Smooth muscle cell (in vitro differentiated cells): Measurements from ENCODE around the gene ZNF804B. TPM values are rescaled to one million over a fixed set of nuclear protein-coding genes. Genes with fewer than 3 reads are reported as not detected.

ENCODE experiments used
- DNase-seq: peaks from one replicate; lab custom pipeline; 2025; ENCODE audit not compliant: unreplicated experiment; lab: John Stamatoyannopoulos, UW
- H2AFZ ChIP-seq: fragments of 200-600 bp; sonication (generic); 2 replicates; pipeline ENCODE4 v1.6.0; 2016; ENCODE audit warnings: antibody characterized with exemption, low read depth, mild to moderate bottlenecking
- H3F3A ChIP-seq: fragments of 200-600 bp; sonication (generic); 2 replicates; pipeline ENCODE4 v1.6.0; 2017; ENCODE audit warnings: antibody characterized with exemption, low read depth
- H3K27ac ChIP-seq: fragments of 200-600 bp; sonication (generic); 2 replicates; pipeline ENCODE4 v1.5.1; 2016; ENCODE audit warnings: low read depth, mild to moderate bottlenecking
- H3K27me3 ChIP-seq: fragments of 200-600 bp; sonication (generic); 2 replicates; pipeline ENCODE4 v1.6.1; 2016; ENCODE audit warnings: low read depth, mild to moderate bottlenecking
- H3K36me3 ChIP-seq: fragments of 200-600 bp; sonication (generic); 2 replicates; pipeline ENCODE4 v1.5.1; 2016; ENCODE audit warnings: low read depth
- H3K4me1 ChIP-seq: fragments of 200-600 bp; sonication (generic); 2 replicates; pipeline ENCODE4 v1.5.1; 2016; ENCODE audit warnings: low read depth
- H3K4me2 ChIP-seq: fragments of 200-600 bp; sonication (generic); 2 replicates; pipeline ENCODE4 v1.6.0; 2016; ENCODE audit warnings: mild to moderate bottlenecking
- H3K4me3 ChIP-seq: fragments of 200-600 bp; sonication (generic); 2 replicates; pipeline ENCODE4 v1.5.1; 2016; ENCODE audit warnings: mild to moderate bottlenecking
- H3K79me2 ChIP-seq: fragments of 200-600 bp; sonication (generic); 2 replicates; pipeline ENCODE4 v1.6.0; 2016; ENCODE audit warnings: low read depth, mild to moderate bottlenecking
- H3K9ac ChIP-seq: fragments of 200-600 bp; sonication (generic); 2 replicates; pipeline ENCODE4 v1.6.0; 2016; ENCODE audit warnings: low read depth
- H3K9me3 ChIP-seq: fragments of 200-600 bp; sonication (generic); replicated peaks from 2 replicates; pipeline ENCODE4 v1.5.1; 2016; ENCODE audit warnings: low read depth
- H4K20me1 ChIP-seq: fragments of 200-600 bp; sonication (generic); 2 replicates; pipeline ENCODE4 v1.6.0; 2016; ENCODE audit warnings: low read depth
- WGBS: methylation state at CpG from one replicate; pipeline ENCODE4 v1.1.7; 2016; ENCODE audit warnings: low lambda C conversion rate; 5-methylcytosine and 5-hydroxymethylcytosine counted together
- polyA plus RNA-seq: library from polyadenylated mRNA; unstranded; fragments of >200 nt; fragmentation: Nextera tagmentation; extraction: Ambion mirVana; gene quantifications from 2 replicates; pipeline ENCODE4 v1.2.1, GENCODE V29; 2016
- total RNA-seq: library from RNA; depleted of rRNA; stranded (reverse); fragments of >200 nt; gene quantifications from 2 replicates; pipeline ENCODE4 v1.2.3, GENCODE V29; 2014
- TF ChIP-seq, protein P1 (sequence below): fragments of 200-600 bp; sonication (generic); IDR thresholded peaks from 2 replicates; pipeline ENCODE4 v1.5.1; 2017; ENCODE audit warnings: borderline replicate concordance, mild to moderate bottlenecking, antibody characterized with exemption; ENCODE audit not compliant: insufficient read depth, poor library complexity, severe bottlenecking

Gene ZNF804B
- total and polyA plus RNA-seq, 2 experiments from 2014 or later: not detected

DNA sequence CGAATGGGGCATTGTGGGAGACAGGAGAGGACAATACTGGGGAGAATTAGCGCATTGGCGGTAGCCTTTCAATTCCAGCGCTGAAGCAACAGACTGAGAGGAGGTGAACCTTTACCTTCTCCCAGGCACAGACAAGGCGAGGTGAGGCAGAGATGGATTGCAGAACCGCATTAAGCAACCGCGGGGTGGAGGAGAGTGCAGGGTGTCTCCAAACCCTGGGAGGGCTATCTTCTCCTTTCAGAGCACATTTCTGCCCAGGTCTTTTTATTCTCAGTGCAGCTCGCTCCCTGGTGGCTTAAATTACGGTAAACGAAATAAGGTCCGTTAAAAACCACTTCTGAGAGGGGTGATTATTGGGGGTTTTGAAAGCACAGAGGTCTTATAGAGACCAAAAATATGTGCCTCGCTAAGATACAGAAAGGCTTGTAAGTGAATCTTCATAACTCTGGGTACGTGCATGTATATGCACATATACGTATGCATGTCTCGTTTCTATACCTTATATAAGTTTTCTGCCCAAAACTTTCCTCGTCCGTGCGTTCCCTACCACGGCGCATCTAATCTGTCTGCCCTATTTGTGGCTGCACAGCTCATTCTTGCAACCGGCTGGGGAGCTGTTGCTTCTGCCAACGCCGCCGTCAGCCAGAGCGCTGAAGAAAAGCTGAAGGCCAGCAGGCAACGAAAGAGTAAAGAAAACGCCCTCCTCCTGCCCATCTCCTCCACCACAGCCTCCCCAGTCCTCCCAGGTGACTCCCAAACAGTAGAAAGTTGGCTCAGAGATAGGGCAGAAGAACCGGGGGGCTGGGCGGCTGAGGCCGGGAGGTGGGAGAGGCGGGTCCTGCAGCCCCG lies 895 bp upstream of the ZNF804B start:
- Histone ChIP-seq H4K20me1 (no peaks in the 10 kb centered on the region), H3K4me2 (peak overlapping the region; percentile 89), H3K27me3 (peaks cover 94% of the 10 kb centered on the region), H3F3A (no peaks in the 10 kb centered on the region), H2AFZ (peak overlapping the region; percentile 81), H3K36me3 (no peaks in the 10 kb centered on the region), H3K4me3 (peak overlapping the region; percentile 50), H3K9ac (no peak overlapping the region), H3K9me3 (no peaks in the 10 kb centered on the region), H3K79me2 (no peaks in the 10 kb centered on the region), H3K27ac (no peak overlapping the region), H3K4me1 (peaks cover 9% of the 10 kb centered on the region)
- TF ChIP-seq, protein P1, sequence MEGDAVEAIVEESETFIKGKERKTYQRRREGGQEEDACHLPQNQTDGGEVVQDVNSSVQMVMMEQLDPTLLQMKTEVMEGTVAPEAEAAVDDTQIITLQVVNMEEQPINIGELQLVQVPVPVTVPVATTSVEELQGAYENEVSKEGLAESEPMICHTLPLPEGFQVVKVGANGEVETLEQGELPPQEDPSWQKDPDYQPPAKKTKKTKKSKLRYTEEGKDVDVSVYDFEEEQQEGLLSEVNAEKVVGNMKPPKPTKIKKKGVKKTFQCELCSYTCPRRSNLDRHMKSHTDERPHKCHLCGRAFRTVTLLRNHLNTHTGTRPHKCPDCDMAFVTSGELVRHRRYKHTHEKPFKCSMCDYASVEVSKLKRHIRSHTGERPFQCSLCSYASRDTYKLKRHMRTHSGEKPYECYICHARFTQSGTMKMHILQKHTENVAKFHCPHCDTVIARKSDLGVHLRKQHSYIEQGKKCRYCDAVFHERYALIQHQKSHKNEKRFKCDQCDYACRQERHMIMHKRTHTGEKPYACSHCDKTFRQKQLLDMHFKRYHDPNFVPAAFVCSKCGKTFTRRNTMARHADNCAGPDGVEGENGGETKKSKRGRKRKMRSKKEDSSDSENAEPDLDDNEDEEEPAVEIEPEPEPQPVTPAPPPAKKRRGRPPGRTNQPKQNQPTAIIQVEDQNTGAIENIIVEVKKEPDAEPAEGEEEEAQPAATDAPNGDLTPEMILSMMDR: no peak
- DNase-seq: no peak
- 2% methylated on average over 32 of the region's 33 CpGs for WGBS

DNA sequence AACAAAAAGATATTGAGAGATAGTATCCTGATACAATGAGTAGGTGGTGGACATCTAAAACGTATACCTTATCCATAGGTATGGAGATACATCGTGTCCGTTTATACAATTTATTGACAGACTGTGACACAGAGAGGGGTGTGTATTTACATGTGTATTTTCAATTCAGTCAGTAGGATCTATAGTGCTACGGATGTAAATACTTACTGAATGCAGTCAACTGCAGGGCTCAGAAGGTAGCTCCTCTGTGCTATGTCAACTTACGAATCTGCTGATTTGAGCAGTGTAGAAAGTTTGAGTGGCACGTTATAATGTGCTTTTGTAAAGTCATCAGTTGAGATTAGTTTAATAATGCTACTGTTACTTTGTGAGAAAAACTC lies 626 bp downstream of the ZNF804B start:
- Histone ChIP-seq H3K36me3 (no peaks in the 10 kb centered on the region), H3F3A (no peaks in the 10 kb centered on the region), H3K27ac (no peak overlapping the region), H3K4me2 (peak overlapping the region; percentile 89), H3K79me2 (no peaks in the 10 kb centered on the region), H3K4me3 (peak overlapping the region; percentile 50), H4K20me1 (no peaks in the 10 kb centered on the region), H3K9ac (no peak overlapping the region), H3K9me3 (no peaks in the 10 kb centered on the region), H3K4me1 (peaks cover 9% of the 10 kb centered on the region), H2AFZ (no peak overlapping the region), H3K27me3 (peaks cover 96% of the 10 kb centered on the region)
- TF ChIP-seq, protein P1: no peak
- DNase-seq: no peak
- whole genome bisulfite sequencing: 39% methylated on average over 6 of the region's 6 CpGs

DNA sequence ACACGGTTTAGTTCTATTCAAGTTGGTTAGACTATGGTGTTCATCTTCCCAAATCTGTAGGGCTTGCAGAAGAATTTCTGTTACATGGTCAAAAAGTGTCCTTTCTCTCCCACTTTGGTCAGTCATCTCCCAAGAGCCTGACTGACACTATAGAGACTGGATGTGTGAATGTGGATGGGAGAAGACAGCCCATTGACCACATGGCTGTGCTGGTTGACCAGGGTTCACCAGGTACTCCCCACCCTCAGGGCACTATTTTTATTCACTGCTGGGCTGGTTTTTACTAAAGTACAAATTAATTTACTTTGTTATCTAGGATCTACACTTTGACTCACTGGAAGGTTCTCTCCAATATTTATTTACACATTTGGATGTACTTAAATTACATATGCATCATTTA lies 2.3 kb downstream of the ZNF804B start:
- no peak for DNase-seq
- WGBS: 86% methylated on average over 1 of the region's 1 CpG
- Histone ChIP-seq H3K9me3 (no peaks in the 10 kb centered on the region), H3K4me1 (peaks cover 9% of the 10 kb centered on the region), H3K9ac (no peak overlapping the region), H3K4me3 (no peak overlapping the region), H2AFZ (no peak overlapping the region), H3K27ac (no peak overlapping the region), H3K27me3 (peaks cover 86% of the 10 kb centered on the region), H4K20me1 (no peaks in the 10 kb centered on the region), H3K4me2 (no peak overlapping the region), H3K36me3 (no peaks in the 10 kb centered on the region), H3K79me2 (no peaks in the 10 kb centered on the region), H3F3A (no peaks in the 10 kb centered on the region)
- TF ChIP-seq, protein P1: no peak

DNA sequence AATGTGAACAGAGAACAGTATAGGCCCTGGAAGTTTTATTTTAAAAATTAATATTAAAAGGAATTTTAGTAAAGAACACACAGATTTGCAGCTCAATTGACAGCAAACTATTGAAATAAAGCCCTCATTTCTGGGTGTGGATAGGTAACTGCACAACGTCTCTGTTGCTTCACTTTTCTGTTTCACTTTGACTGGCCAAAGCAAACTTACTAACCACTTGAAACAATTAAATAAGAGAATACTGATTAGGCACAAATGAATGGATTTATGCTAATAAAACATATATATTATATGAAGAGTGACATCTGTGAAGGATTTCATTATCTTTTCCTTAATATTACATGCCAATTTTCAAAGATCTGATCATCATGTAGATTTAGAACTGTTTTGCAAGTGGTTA lies 11.9 kb downstream of the ZNF804B start:
- Histone ChIP-seq H4K20me1 (no peaks in the 10 kb centered on the region), H2AFZ (no peak overlapping the region), H3K9me3 (no peaks in the 10 kb centered on the region), H3K27ac (no peak overlapping the region), H3K4me2 (no peak overlapping the region), H3F3A (no peaks in the 10 kb centered on the region), H3K36me3 (no peaks in the 10 kb centered on the region), H3K79me2 (no peaks in the 10 kb centered on the region), H3K27me3 (no peaks in the 10 kb centered on the region), H3K9ac (no peak overlapping the region), H3K4me1 (no peaks in the 10 kb centered on the region), H3K4me3 (no peak overlapping the region)
- DNase-seq: no peak
- TF ChIP-seq, protein P1: no peak
- WGBS: 100% methylated on average over 1 of the region's 1 CpG
